CD4-positive, alpha-beta T cell treated with Interleukin-12 subunit alpha and Interleukin-12 subunit beta, for 1 hour (primary cell): ENCODE results near the gene SLC5A1.

Experiments
- DNase-seq: peaks from one replicate; pipeline ENCODE4 v3.0.0-alpha.2; 2020

SLC5A1 gene

DNA sequence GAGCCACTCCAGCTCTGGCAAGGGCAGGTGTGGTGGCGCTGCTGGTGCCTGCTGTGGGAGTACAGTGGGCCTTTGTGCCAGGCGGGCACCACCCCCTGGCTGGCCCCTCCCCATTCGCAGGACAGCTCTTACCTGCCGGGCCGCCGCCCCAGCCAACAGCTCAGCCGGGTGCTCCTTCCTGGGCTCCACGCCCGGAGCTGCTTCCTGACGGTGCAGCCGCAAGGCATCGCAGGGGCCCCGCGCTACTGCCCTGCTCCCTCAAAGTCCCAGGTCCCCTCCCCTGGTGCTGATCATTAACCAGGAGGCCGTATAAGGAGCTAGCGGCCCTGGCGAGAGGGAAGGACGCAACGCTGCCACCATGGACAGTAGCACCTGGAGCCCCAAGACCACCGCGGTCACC lies at the start of gene SLC5A1:
Gene SLC5A1 (plus strand): TSS at position 338 of the 400 bp plus-strand sequence. CDS start 21 bp downstream, at position 359.
- DNase-seq, result no peak

- no peak for DNase-seq
Measured at GRCh38 chr22:31995046-31995445, 48.0 kb upstream of the SLC5A1 start.

DNA sequence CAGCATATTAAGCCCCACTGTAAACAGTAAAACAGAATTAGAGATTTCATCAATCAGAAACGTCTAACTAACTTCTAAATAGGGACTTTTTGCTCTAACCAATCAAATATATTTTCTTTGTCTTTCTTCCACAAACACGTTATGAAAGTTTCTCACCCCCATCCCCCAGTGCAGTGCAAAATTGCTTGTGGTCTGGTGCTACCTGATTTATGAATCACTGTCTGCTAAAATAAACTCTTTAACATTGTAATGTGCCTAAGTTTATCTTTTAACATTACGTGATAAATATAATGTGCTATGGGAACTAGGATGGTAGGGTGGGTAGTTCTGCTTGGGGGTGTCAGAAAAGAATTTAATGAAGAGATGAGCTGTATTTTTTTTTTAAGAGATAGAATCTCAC lies 47.3 kb upstream of the SLC5A1 start:
- no peak for DNase-seq

- no peak for DNase-seq
Measured at GRCh38 chr22:31998784-31999385, 44.2 kb upstream of the SLC5A1 start.

DNA sequence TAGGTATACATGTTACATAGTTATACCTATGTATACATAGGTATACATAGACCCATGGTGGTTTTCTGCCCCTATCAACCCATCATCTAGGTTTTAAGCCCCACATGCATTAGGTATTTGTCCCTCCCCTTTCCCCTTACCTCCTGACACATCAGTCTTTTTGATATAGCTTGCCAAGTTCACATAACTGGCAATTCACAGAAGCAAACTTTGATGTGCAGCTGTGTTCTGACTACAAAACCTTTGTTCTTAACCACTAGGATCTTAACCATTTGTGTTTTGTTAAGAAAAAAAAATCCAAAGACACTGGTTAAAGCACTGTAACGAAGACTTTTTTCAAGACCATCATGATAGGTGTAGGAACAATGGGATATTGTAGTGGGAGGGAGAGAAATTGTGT lies 42.9 kb upstream of the SLC5A1 start:
- DNase-seq, result no peak

GRCh38 chr22:32005453-32005852 lies 37.6 kb upstream of the SLC5A1 start:
- no peak for DNase-seq

DNA sequence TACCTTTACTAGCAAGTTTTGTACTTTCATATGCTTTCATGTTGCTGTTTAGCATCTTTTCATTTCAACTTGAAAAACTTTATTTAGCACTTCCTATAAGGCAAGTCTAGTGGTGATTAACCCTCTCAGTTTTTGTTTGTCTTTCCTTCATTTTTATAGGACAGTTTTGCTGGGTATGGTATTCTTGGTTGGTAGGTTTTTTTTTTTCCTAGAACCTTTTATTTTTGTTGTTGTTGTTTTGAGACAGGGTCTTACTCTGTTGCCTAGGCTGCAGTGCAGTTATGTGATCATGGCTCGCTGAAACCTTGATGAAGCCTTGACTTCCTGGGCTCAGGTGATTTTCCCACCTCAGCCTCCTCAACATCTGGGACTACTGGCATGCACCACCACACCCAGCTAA lies 29.9 kb upstream of the SLC5A1 start:
- no peak for DNase-seq

GRCh38 chr22:32016081-32016480 lies 27.0 kb upstream of the SLC5A1 start:
- no peak for DNase-seq

- DNase-seq, result no peak
Measured at GRCh38 chr22:32018056-32018455, 25.0 kb upstream of the SLC5A1 start.

DNA sequence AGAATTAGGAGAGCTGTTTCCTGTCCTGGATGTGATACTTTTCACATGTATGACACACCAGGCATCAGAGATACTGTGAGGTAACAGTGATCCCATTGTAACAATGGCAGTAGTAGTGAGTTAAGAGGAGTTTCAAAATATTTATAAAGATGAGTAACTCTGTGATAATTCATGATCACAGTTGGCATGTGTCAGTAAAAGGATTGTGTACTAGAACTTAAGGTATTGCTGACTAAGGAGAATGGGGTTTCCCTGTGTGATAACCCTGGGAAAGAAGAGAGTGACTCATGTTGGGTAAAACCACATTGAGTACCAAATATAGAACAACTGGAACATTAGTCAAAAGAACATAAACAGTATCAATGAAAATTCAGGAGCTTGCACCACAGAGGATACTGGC lies 22.9 kb upstream of the SLC5A1 start:
- DNase-seq, result no peak

GRCh38 chr22:32021716-32022115 lies 21.3 kb upstream of the SLC5A1 start:
- no peak for DNase-seq

GRCh38 chr22:32023251-32023827 lies 19.7 kb upstream of the SLC5A1 start:
- no peak for DNase-seq

DNA sequence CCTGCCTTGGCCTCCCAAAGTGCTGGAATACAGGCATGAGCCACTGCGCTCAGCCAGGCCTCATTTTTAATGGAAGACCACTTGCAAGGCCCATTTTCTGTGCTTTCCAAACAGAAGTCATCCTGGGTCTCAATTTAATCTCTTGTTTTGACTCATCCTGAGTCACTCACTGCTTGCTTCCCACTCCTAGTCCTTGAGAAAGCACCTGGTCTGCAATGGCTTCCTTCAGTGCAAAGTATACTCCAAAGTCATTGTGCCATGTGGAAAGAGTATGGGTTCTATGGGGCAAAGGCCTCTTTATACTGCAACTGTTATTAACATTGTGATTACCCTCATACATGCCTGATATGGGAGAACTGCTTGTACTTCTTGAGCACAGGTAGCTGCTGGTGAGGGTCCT lies 18.3 kb upstream of the SLC5A1 start:
- no peak for DNase-seq

DNA sequence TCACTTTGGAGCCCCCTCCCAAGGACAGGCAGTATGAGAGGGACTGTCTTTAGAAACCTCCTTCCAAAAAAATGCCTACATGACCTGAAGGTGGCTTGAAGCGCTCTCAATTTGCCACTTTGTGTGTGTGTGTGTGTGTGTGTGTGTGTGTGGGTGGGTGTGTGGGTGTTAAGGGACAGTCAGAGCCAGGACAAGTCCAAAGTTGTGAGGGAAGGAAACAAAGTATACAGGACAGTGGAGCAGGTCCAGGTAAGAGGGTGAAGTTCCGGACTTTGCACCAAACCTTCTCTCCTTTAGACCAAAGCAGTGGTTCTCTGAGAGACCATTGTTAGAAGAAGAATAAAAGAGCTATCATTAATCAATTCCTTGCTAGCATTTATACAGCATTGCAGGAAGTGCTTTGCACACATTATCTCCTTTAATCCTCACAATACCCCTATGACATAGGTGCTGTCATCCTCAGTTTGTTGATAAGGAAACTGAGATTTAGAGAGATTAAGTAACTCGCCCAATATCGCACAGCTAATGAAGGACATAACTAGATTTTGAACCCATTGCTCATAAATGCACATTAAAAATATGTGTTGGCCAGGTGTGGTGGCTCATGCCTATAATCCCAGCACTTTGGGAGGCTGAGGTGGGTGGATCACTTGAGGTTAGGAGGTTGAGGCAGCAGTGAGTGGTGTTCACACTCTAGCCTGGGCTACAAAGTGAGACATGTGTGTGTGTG lies 12.4 kb upstream of the SLC5A1 start:
- DNase-seq, result no peak

GRCh38 chr22:32031466-32031865 lies 11.6 kb upstream of the SLC5A1 start:
- no peak for DNase-seq

DNA sequence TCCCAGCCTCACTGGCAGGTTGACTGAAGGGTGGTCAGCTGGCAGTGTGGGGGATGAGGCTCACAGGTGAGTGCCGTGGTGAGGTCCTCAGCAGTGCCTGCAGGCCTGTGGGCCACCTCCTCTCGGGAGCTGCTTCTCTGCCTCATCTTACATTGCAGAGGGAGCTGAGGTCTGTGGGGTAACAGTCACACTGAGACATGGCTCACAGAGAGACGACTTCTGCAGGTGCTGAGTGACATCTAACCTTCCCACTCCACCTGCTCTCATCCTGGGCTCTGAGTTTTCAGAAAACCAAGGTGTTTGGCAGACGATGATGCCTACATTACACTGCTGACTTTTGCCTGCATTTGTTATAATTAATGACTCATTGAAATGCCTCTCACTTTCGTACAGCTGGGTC lies 8.8 kb upstream of the SLC5A1 start:
- DNase-seq, result no peak

DNA sequence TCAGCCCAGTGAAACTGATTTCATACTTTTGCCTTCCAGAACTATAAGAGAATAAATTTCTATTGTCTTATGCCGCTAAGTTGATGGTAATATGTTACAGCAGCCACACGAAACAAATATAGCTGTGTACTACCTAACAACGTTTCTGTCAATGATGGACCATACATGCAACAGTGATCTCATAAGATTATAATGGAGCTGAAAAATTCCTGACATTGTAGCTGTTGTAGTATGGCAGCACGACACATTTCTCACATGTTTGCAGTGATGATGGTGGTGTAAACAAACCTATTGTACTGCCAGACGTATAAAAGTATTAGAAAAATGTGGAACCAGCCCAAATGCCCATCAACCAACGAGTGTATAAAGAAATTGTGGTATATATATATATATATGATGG lies 5.8 kb upstream of the SLC5A1 start:
- no peak for DNase-seq

DNA sequence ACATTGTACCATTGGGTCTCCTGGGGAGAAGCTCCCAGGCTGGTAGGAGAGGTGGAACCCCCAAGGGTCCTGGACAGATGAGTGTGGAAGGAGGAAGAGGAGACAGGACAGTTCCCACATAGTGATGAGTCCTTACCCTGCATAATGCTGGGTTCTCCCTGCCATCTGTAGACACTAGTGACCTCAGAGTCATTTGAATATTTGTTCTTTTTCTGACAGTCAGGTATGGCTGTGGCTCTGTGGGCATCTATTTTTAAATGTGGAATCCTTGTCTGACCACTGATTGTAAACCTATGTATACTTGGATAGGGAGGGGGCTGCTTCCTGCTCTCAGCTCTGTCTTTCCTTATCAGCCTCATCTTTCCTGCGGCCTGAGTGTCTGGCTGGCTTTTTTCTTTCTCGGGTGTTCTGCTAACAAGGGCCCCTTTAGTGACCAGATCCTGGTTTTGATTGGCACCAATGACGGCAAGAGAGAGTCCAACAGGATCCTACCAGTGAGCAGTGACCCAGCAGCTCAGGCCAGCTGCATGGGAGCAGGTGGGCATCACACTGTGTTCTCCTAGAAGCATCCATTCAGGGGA lies 2.6 kb upstream of the SLC5A1 start:
- no peak for DNase-seq

DNA sequence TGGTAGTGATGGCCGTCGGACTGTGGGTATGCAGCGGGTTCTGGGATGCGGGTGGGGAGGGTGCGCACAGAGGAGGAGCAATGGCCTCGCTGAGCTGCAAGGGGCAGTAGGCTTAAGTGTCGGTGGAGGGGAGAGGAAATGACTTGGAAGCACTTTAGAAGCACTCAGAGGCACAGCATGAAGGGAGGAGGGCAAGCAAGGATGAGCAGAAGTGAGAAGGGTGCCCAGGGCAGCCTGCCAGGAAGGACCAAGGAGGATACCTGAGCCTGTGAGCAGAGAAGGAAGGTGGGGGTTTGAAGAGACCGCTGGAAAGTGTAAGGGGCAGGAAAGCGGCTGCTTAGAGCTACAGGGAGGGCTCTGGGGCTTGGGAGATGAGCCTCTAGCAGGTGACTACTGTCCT lies 330 bp downstream of the SLC5A1 start:
- DNase-seq, result no peak

GRCh38 chr22:32044477-32044876 lies 1.4 kb downstream of the SLC5A1 start:
- no peak for DNase-seq

GRCh38 chr22:32044913-32045312 lies 1.9 kb downstream of the SLC5A1 start:
- no peak for DNase-seq

- DNase-seq, result no peak
Measured at GRCh38 chr22:32048069-32048468, 5.0 kb downstream of the SLC5A1 start.

GRCh38 chr22:32050678-32051515 lies 7.8 kb downstream of the SLC5A1 start:
- peak; percentile 36 for DNase-seq
